Sigmoid colon (tissue), 7 donors: Measurements from ENCODE around the gene AQP1. TPM values are rescaled to one million over a fixed set of nuclear protein-coding genes. Genes with fewer than 3 reads are reported as not detected.
A peak's percentile ranks its signal among the peaks of the same experiment; 100 is the strongest.

Experiments used
- DNase-seq: peaks from one replicate; pipeline ENCODE4 v3.0.0-alpha.2; 2019
- H3K27ac ChIP-seq, 4 donors: fragments of 200-600 bp; sonication (generic); one replicate each; pipeline ENCODE4 v1.5.1; 2016 to 2019; ENCODE audit warnings: mild to moderate bottlenecking in 1 of 4
- H3K27me3 ChIP-seq, 3 donors: fragments of 200-600 bp; sonication (generic); one replicate each; pipeline ENCODE4 v1.5.1; 2019; ENCODE audit warnings: mild to moderate bottlenecking in 1 of 3
- H3K36me3 ChIP-seq, 4 donors: fragments of 200-600 bp; sonication (generic); one replicate each; pipeline ENCODE4 v1.5.1; 2016 to 2019
- H3K4me1 ChIP-seq, 4 donors: fragments of 200-600 bp; sonication (generic); one replicate each; pipeline ENCODE4 v1.5.1; 2017 to 2019
- H3K4me3 ChIP-seq, 4 donors: fragments of 200-600 bp; sonication (generic); one replicate each; pipeline ENCODE4 v1.5.1; 2017 to 2019; ENCODE audit warnings: mild to moderate bottlenecking in 2 of 4, moderate library complexity in 1 of 4
- H3K9me3 ChIP-seq, 4 donors: fragments of 200-600 bp in 3 of 4; sonication (generic) in 3 of 4; one replicate each; pipeline versions ENCODE4 v1.5.1 to v1.6.1; 2013 to 2019
- EP300 ChIP-seq, 4 donors: sonication (generic); formaldehyde crosslinking; IDR thresholded peaks; one replicate each; pipeline ENCODE4 v1.6.1; 2017; ENCODE audit warnings: antibody characterized with exemption in 4 of 4
- POLR2A ChIP-seq, 2 donors: fragments of 450-650 bp; IDR thresholded peaks; one replicate each; pipeline ENCODE4 v1.6.1; 2016; ENCODE audit warnings: antibody characterized with exemption in 2 of 2, mild to moderate bottlenecking in 2 of 2, moderate library complexity in 2 of 2
- POLR2AphosphoS5 ChIP-seq, 4 donors: sonication (generic); formaldehyde crosslinking; IDR thresholded peaks; one replicate each; pipeline ENCODE4 v1.6.1; 2017; ENCODE audit warnings: antibody characterized with exemption in 4 of 4
- WGBS, 2 donors: extraction: QIAGEN DNeasy Blood & Tissue Kit; methylation state at CpG; one replicate each; pipeline ENCODE4 v1.1.7; 2013; 5-methylcytosine and 5-hydroxymethylcytosine counted together
- intact Hi-C: fragments of 100-400 bp; cut with DNase I; formaldehyde crosslinking; loops from one replicate; pipeline ENCODE4 v1.15.1; 2023
- polyA plus RNA-seq, 3 donors: library from polyadenylated mRNA; stranded (reverse); fragments of 200-250 nt; gene quantifications; one replicate each; pipeline ENCODE4 v1.2.3, GENCODE V29; 2013
- total RNA-seq, 4 donors: library from RNA; depleted of rRNA; stranded (reverse); fragments of >200 nt; gene quantifications; one replicate each; pipeline ENCODE4 v1.1.0, GENCODE V29; 2016
- TF ChIP-seq, protein P1 (sequence below), 4 experiments: fragments of 450-650 bp in 3 of 4; fragments of 200-600 bp in 1 of 4; IDR thresholded peaks; one replicate each; pipeline ENCODE4 v1.5.1; 2016 to 2019; ENCODE audit warnings: antibody characterized with exemption in 4 of 4, mild to moderate bottlenecking in 3 of 4, moderate library complexity in 2 of 4
- donor health status: healthy with polysubstance abuse.
- donor health status: Bipolar disorder and iron deficiency.
- donor health status: healthy.

Gene AQP1
- total and polyA plus RNA-seq, 7 donors, result 3.7 to 191 (median 66.0) TPM

DNA sequence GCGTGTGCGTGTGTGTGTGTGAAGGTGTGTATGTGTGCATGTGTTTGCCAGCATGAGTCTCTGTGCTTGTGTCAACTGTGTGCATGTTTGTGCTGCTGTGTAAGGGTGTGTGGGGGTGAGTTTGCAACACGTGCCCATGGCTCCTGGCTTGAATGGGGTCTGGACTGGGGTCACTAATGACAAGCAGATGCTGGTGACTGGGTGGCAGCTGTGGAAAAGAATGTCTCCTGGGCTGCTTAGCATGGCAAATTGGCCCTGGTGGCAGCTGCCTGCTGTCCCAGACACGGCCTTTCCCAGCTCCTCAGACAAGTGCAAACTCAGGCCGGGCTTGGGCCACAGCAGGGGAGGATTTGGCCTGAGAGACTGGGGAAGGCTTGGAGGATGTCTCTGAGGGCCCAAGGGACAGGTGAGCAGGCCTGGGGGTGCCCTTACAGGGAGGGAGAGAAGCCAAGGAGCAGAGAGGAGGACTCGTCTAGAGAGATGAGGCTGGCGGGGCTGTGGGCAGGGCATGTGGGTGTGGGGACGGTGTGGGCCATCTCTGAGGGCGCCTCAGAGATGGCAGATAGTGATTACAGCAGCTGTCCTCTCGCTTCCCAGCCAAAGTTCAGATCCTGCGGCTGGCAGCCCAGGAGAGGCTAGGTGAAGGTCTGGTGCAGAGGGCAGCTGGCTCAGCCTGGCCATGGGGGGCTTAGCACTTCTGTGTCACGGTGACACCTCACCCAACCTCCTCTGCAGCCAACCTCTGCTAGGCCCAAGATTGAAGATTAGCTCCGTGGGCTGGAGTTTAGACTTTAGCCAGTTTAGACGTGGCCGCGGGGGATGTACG, 1.5 kb downstream of the AQP1 start:
- no peaks in the 10 kb centered on the region for H3K27me3 ChIP-seq
- TF ChIP-seq, protein P1, sequence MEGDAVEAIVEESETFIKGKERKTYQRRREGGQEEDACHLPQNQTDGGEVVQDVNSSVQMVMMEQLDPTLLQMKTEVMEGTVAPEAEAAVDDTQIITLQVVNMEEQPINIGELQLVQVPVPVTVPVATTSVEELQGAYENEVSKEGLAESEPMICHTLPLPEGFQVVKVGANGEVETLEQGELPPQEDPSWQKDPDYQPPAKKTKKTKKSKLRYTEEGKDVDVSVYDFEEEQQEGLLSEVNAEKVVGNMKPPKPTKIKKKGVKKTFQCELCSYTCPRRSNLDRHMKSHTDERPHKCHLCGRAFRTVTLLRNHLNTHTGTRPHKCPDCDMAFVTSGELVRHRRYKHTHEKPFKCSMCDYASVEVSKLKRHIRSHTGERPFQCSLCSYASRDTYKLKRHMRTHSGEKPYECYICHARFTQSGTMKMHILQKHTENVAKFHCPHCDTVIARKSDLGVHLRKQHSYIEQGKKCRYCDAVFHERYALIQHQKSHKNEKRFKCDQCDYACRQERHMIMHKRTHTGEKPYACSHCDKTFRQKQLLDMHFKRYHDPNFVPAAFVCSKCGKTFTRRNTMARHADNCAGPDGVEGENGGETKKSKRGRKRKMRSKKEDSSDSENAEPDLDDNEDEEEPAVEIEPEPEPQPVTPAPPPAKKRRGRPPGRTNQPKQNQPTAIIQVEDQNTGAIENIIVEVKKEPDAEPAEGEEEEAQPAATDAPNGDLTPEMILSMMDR (IDR thresholded peaks at IDR 0.05), result peak in 1 of 4 experiments; percentile 10
- no peak for TF ChIP-seq POLR2AphosphoS5 (IDR thresholded peaks at IDR 0.05)
- intact Hi-C loops, result loop anchor here (5.0 kb wide), 2 partner anchors 61 to 111 kb away; no protein-coding TSS in a partner anchor
- peaks cover 0 to 83% (median 79%) of the 10 kb centered on the region in 4 donors for H3K4me1 ChIP-seq
- no peaks in the 10 kb centered on the region for H3K9me3 ChIP-seq
- DNase-seq, result no peak
- no peaks in the 10 kb centered on the region for H3K36me3 ChIP-seq
- WGBS, 2 donors, result 17 to 66% methylated on average over 17 of the region's 17 CpGs
- peak overlapping the region; percentile 9 to 52 (median 44) for H3K4me3 ChIP-seq
- H3K27ac ChIP-seq, result peak overlapping the region; percentile 86 to 90 (median 88)

DNA sequence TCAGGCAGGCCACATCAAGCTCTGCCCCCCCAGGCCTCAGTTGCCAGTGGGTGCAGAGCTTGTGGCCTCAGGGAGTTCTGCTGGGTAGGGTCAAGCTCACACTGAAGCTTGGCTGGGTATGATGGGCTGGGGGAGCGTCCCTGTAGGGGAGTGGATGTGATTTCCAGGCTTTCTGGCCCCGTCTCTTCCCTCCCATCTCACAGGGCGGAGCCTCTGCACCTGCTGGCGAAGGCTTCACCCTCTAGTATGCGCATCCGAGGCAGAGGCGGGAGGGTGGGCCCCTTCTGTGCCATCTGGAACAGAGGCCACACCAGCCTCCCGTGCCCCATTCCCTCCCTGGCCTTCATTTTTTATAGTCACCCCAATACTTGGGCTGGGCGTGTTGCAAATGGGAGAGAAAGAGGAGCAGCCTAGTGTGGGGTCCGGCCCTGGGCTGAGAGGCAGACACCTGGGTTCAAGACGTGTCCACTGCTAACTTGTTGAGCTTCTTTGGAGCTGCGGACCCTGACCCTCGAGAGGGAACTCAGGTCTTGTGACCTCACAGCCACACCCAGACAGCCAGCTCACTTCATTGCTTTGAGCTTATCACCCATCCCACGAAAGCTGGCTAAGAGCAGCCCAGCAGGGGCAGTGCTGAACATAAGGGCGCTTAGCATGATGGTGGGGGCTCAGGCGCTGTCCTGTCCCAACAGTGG, 2.3 kb downstream of the AQP1 start:
- Histone ChIP-seq H3K27ac (peak overlapping the region; percentile 86 to 90 (median 88)), H3K27me3 (no peaks in the 10 kb centered on the region), H3K9me3 (no peaks in the 10 kb centered on the region), H3K4me1 (peaks cover 0 to 84% (median 78%) of the 10 kb centered on the region in 4 donors), H3K36me3 (no peaks in the 10 kb centered on the region), H3K4me3 (peak overlapping the region; percentile 6 to 52 (median 44))
- intact Hi-C loops, result loop anchor here (5.0 kb wide), 2 partner anchors 62 to 112 kb away; no protein-coding TSS in a partner anchor
- DNase-seq, result no peak
- TF ChIP-seq POLR2A (IDR thresholded peaks at IDR 0.05) (no peak), POLR2AphosphoS5 (IDR thresholded peaks at IDR 0.05) (no peak), EP300 (IDR thresholded peaks at IDR 0.05) (no peak)
- TF ChIP-seq, protein P1 (IDR thresholded peaks at IDR 0.05), result no peak
- WGBS, 2 donors, result 22 to 76% methylated on average over 16 of the region's 16 CpGs

DNA sequence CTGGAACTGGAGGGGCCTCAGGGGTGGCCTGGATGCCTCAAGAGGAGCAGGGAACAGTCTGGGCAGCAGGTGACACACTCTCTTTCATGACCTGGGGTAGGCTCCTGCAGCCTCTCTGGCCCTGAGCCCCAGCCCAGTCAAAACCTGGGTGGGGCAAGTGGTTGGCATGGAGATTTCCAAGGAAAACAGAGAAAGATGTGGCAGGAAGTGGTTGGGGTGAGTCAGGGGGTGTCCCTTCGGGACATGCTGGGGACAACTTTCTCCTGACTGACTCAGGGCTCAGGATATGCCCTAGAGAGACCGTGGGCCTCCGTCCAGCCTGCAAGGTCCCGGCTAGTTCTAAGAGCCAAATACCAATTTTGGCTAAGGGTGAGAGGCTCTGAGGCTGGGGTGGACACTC, 2.9 kb downstream of the AQP1 start:
- no peak for TF ChIP-seq EP300 (IDR thresholded peaks at IDR 0.05)
- TF ChIP-seq POLR2AphosphoS5 (IDR thresholded peaks at IDR 0.05), result peak in 1 of 4 donors; percentile 37
- peaks cover 0 to 85% (median 73%) of the 10 kb centered on the region in 4 donors for H3K4me1 ChIP-seq
- peak overlapping the region in 3 of 4 donors; percentile 43 to 52 (median 45) for H3K4me3 ChIP-seq
- WGBS, 2 donors, result 31 to 64% methylated on average over 4 of the region's 4 CpGs
- DNase-seq, result no peak
- no peaks in the 10 kb centered on the region for H3K36me3 ChIP-seq
- H3K9me3 ChIP-seq, result no peaks in the 10 kb centered on the region
- intact Hi-C loops, result loop anchor here (5.0 kb wide), 2 partner anchors 62 to 112 kb away; no protein-coding TSS in a partner anchor
- H3K27me3 ChIP-seq, result no peaks in the 10 kb centered on the region
- peak overlapping the region; percentile 86 to 90 (median 88) for H3K27ac ChIP-seq

DNA sequence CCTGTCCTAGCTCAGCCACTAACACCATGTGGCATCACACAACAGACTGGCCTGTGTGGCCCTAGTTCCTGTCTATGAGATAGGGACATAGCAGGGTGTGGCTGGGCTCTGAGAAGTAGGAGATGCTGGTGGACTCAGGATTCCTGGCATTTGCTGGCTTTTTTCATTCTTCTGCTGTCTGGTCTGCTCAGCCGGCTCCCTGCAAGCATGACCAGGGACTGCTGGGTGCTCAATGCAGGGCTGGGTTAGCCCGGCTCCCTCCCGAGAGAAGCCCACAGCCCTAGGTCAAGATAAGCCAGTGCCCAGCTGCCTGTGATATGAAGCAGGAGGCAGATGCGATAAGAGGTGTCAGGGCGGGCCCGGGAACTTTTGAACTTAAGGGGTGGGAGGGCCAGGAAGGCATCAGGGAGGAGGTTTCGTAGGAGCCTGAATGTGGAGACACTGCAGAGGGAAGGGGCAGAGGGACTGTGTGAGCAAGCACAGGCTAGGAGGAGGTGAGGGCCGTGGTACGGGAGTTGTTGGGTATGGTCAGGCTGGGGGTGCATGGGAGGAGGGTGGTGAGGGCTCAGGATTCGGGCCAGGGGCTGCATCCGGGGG, 3.5 kb downstream of the AQP1 start:
- Histone ChIP-seq H3K27me3 (no peaks in the 10 kb centered on the region), H3K36me3 (no peaks in the 10 kb centered on the region), H3K9me3 (no peaks in the 10 kb centered on the region), H3K4me3 (peak overlapping the region in 3 of 4 donors; percentile 1 to 52 (median 12)), H3K4me1 (peaks cover 0 to 85% (median 73%) of the 10 kb centered on the region in 4 donors), H3K27ac (peak overlapping the region; percentile 86 to 90 (median 88))
- WGBS, 2 donors, result 30 to 72% methylated on average over 11 of the region's 11 CpGs
- intact Hi-C loops, result no loop called here
- no peak for DNase-seq
- TF ChIP-seq EP300 (IDR thresholded peaks at IDR 0.05) (no peak), POLR2A (IDR thresholded peaks at IDR 0.05) (no peak), POLR2AphosphoS5 (IDR thresholded peaks at IDR 0.05) (no peak)
- TF ChIP-seq, protein P1 (IDR thresholded peaks at IDR 0.05), result no peak
